B cell (primary cell): ENCODE data around the gene C19orf12. TPM values are rescaled to one million over a fixed set of nuclear protein-coding genes. Genes with fewer than 3 reads are reported as not detected.
A peak's percentile ranks its signal among the peaks of the same experiment; 100 is the strongest.

Experiments used
- ATAC-seq: fragments of 200-7000 bp; cut with Tn5 transposase; one replicate; pipeline ENCODE4 v1.10.0; 2021; ENCODE audit warnings: low read depth, mild to moderate bottlenecking, moderate number of reproducible peaks, moderate library complexity
- CTCF ChIA-PET: fragments of 350-600 bp; sonication (Branson Sonifier 250); formaldehyde crosslinking; loops from one replicate; lab custom pipeline; 2021; ENCODE audit warnings: antibody characterized with exemption, inconsistent platforms; lab: Charles Lee
- POLR2A ChIA-PET: fragments of 350-600 bp; sonication (Branson Sonifier 250); formaldehyde crosslinking; loops from one replicate; lab custom pipeline; 2021; ENCODE audit warnings: antibody characterized with exemption; lab: Charles Lee
- DNase-seq: peaks from one replicate; pipeline ENCODE4 v3.0.0; 2013
- H2AFZ ChIP-seq: 2 replicates; pipeline ENCODE4 v1.6.1; 2012; ENCODE audit warnings: mild to moderate bottlenecking, low read depth, low read length; ENCODE audit not compliant: insufficient read depth, poor library complexity, severe bottlenecking
- H3K27ac ChIP-seq, 2 donors: 1 replicate in 1 of 2; 2 replicates in 1 of 2; pipeline ENCODE4 v1.5.1; 2012 to 2013; ENCODE audit warnings: low read length in 2 of 2, mild to moderate bottlenecking in 2 of 2, moderate library complexity in 1 of 2
- H3K27me3 ChIP-seq, 4 experiments: fragments of 200-600 bp in 1 of 4; sonication (generic) in 1 of 4; replicated peaks in 1 of 4; 1 replicate in 2 of 4; 2 replicates in 2 of 4; pipeline versions ENCODE4 v1.6.1 to v1.7.0; 2013 to 2016; ENCODE audit warnings: low read length in 3 of 4, mild to moderate bottlenecking in 2 of 4, mixed read lengths in 1 of 4, moderate library complexity in 1 of 4; ENCODE audit not compliant: insufficient read depth in 4 of 4, control insufficient read depth in 3 of 4; ENCODE audit errors: control extremely low read depth in 1 of 4
- H3K36me3 ChIP-seq, 2 experiments: replicated peaks in 1 of 2; 1 replicate in 1 of 2; 2 replicates in 1 of 2; pipeline versions ENCODE4 v1.6.1 to v1.7.1; 2013; ENCODE audit warnings: low read length in 1 of 2; ENCODE audit not compliant: insufficient read depth in 2 of 2, control insufficient read depth in 1 of 2; ENCODE audit errors: control extremely low read depth in 1 of 2, extremely low read depth in 1 of 2
- H3K4me1 ChIP-seq, 2 donors: fragments of 200-600 bp in 1 of 2; sonication (generic) in 1 of 2; 1 replicate in 1 of 2; 2 replicates in 1 of 2; pipeline versions ENCODE4 v1.5.1 to v1.6.1; 2013 to 2017; ENCODE audit warnings: low read length in 2 of 2; ENCODE audit not compliant: control insufficient read depth in 2 of 2, insufficient read depth in 2 of 2
- H3K4me2 ChIP-seq: replicated peaks from 2 replicates; pipeline ENCODE3; 2012; ENCODE audit warnings: mild to moderate bottlenecking, low read depth, low read length; ENCODE audit not compliant: poor library complexity, severe bottlenecking
- H3K4me3 ChIP-seq, 5 experiments: fragments of 200-600 bp in 1 of 5; sonication (generic) in 1 of 5; 1 replicate in 3 of 5; 2 replicates in 2 of 5; pipeline versions ENCODE4 v1.5.1 to v1.7.0; 2011 to 2016; ENCODE audit warnings: low read length in 4 of 5, mild to moderate bottlenecking in 4 of 5, low read depth in 2 of 5, control low read depth in 1 of 5, moderate library complexity in 1 of 5; ENCODE audit not compliant: insufficient read depth in 1 of 5; ENCODE audit errors: control extremely low read depth in 1 of 5, extremely low read depth in 1 of 5
- H3K79me2 ChIP-seq: fragments of 200-600 bp; sonication (generic); one replicate; pipeline ENCODE4 v1.6.0; 2016; ENCODE audit warnings: low read length; ENCODE audit not compliant: control insufficient read depth, insufficient read depth
- H3K9ac ChIP-seq: fragments of 200-600 bp; sonication (generic); 2 replicates; pipeline ENCODE4 v1.6.1; 2017; ENCODE audit warnings: mild to moderate bottlenecking, low read length, moderate library complexity
- H3K9me3 ChIP-seq, 3 donors: one replicate each; pipeline versions ENCODE4 v1.6.1 to v1.7.1; 2013; ENCODE audit warnings: low read length in 2 of 3; ENCODE audit not compliant: control insufficient read depth in 2 of 3, insufficient read depth in 1 of 3; ENCODE audit errors: control extremely low read depth in 1 of 3
- H4K20me1 ChIP-seq: 2 replicates; pipeline ENCODE4 v1.6.0; 2012; ENCODE audit warnings: mild to moderate bottlenecking, low read length; ENCODE audit not compliant: insufficient read depth, control insufficient read depth, poor library complexity, severe bottlenecking
- H3K27ac Mint-ChIP-seq: one replicate; pipeline ENCODE4 v1.8.0; 2021; ENCODE audit warnings: mixed read lengths
- H3K27me3 Mint-ChIP-seq: one replicate; pipeline ENCODE4 v1.8.0; 2021; ENCODE audit warnings: mixed read lengths
- H3K4me1 Mint-ChIP-seq: one replicate; pipeline ENCODE4 v1.8.0; 2021; ENCODE audit warnings: mixed read lengths
- H3K4me3 Mint-ChIP-seq: one replicate; pipeline ENCODE4 v1.8.0; 2021; ENCODE audit warnings: mixed read lengths
- H3K9me3 Mint-ChIP-seq: one replicate; pipeline ENCODE4 v1.8.0; 2022; ENCODE audit warnings: mixed read lengths; ENCODE audit not compliant: insufficient read depth
- EZH2 ChIP-seq: IDR thresholded peaks from 2 replicates; pipeline ENCODE4 v1.6.1; 2012; ENCODE audit warnings: borderline replicate concordance, low read depth, mild to moderate bottlenecking, moderate library complexity, low read length; ENCODE audit not compliant: insufficient read depth, poor library complexity, severe bottlenecking
- WGBS: methylation state at CpG from one replicate; pipeline ENCODE4 v1.1.5; 2013; ENCODE audit warnings: missing lambda C conversion rate; ENCODE audit not compliant: insufficient coverage; 5-methylcytosine and 5-hydroxymethylcytosine counted together
- intact Hi-C: fragments of 100-400 bp; cut with micrococcal nuclease; formaldehyde crosslinking; loops from one replicate; pipeline ENCODE4 v1.10.0; 2022
- polyA plus RNA-seq: library from polyadenylated mRNA; depleted of rRNA; stranded (reverse); fragments of >200 nt; gene quantifications from 2 replicates; pipeline ENCODE4 v1.2.3, GENCODE V29; 2012
- total RNA-seq, 2 donors: library from RNA; stranded (reverse); fragments of 120-200 nt in 1 of 2; gene quantifications; 1 replicate in 1 of 2; 2 replicates in 1 of 2; pipeline versions ENCODE4 v1.2.3 to v1.2.4, GENCODE V29; 2013 to 2022
- TF ChIP-seq, protein P1 (sequence below): fragments of 200-600 bp; IDR thresholded peaks from one replicate; pipeline ENCODE4 v1.8.0; 2022; ENCODE audit warnings: antibody characterized with exemption, mild to moderate bottlenecking

C19orf12 gene
- total and polyA plus RNA-seq, 2 donors (not counting 1 experiment from before 2014, with no cell fraction given): 12.6 to 29.4 TPM

DNA sequence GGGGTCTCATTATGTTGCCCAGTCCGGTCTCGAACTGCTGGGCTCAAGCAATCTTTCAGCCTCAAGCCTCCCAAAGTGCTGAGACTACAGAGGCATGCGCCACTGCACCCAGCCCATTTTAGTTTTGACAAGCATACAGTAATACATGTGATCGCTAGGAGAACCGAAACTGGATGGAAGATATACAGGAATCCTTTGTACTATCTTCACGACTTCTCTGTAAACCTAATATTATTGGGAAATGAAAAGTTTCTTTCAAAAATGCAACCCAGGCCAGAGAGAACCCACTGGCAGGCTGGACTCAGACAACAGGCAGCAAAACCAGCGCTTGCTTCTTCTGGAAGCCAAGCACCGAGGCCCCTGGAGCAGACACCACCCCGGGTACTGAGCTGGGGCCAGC lies 9.4 kb downstream of the C19orf12 start:
- Histone ChIP-seq H3K27ac (no peak overlapping the region), H3K4me1 (peaks cover 6 to 12% of the 10 kb centered on the region in 2 donors), H3K9ac (no peak overlapping the region), H4K20me1 (peaks cover 8% of the 10 kb centered on the region), H3K9me3 (no peaks in the 10 kb centered on the region), H3K79me2 (peaks cover 20% of the 10 kb centered on the region), H2AFZ (no peak overlapping the region), H3K4me3 (no peak overlapping the region), H3K4me2 (no peak overlapping the region), H3K36me3 (peaks cover 0 to 40% of the 10 kb centered on the region in 2 experiments), H3K27me3 (no peaks in the 10 kb centered on the region)
- Mint-ChIP-seq H3K9me3 (no peaks in the 10 kb centered on the region), H3K27me3 (no peaks in the 10 kb centered on the region), H3K4me3 (no peak overlapping the region), H3K27ac (peak overlapping the region; percentile 32), H3K4me1 (peaks cover 24% of the 10 kb centered on the region)
- POLR2A ChIA-PET: no interaction called here
- CTCF ChIA-PET: interaction anchor here (1.3 to 2.4 kb wide), 3 partner anchors 10 to 33 kb away, joined by 5 to 13 read pairs (median 7); partner anchors contain the start of gene C19orf12
- ATAC-seq (no peak), DNase-seq (no peak)
- intact Hi-C loops: no loop called here
- 100% methylated on average over 6 of the region's 9 CpGs for WGBS
- TF ChIP-seq, protein P1, sequence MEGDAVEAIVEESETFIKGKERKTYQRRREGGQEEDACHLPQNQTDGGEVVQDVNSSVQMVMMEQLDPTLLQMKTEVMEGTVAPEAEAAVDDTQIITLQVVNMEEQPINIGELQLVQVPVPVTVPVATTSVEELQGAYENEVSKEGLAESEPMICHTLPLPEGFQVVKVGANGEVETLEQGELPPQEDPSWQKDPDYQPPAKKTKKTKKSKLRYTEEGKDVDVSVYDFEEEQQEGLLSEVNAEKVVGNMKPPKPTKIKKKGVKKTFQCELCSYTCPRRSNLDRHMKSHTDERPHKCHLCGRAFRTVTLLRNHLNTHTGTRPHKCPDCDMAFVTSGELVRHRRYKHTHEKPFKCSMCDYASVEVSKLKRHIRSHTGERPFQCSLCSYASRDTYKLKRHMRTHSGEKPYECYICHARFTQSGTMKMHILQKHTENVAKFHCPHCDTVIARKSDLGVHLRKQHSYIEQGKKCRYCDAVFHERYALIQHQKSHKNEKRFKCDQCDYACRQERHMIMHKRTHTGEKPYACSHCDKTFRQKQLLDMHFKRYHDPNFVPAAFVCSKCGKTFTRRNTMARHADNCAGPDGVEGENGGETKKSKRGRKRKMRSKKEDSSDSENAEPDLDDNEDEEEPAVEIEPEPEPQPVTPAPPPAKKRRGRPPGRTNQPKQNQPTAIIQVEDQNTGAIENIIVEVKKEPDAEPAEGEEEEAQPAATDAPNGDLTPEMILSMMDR: no peak
- TF ChIP-seq EZH2: no peak

- 90% methylated on average over 7 of the region's 14 CpGs for WGBS
- Histone ChIP-seq H3K9ac (no peak overlapping the region), H2AFZ (no peak overlapping the region), H3K4me3 (no peak overlapping the region), H3K27me3 (no peaks in the 10 kb centered on the region), H3K4me1 (peaks cover 2 to 4% of the 10 kb centered on the region in 2 donors), H4K20me1 (peaks cover under 1% of the 10 kb centered on the region), H3K9me3 (no peaks in the 10 kb centered on the region), H3K4me2 (no peak overlapping the region), H3K36me3 (peaks cover 0 to 40% of the 10 kb centered on the region in 2 experiments), H3K27ac (no peak overlapping the region), H3K79me2 (peaks cover 11% of the 10 kb centered on the region)
- no peaks in the 10 kb centered on the region for H3K9me3 Mint-ChIP-seq
- no peaks in the 10 kb centered on the region for H3K27me3 Mint-ChIP-seq
- intact Hi-C loops: no loop called here
- TF ChIP-seq EZH2: no peak
- TF ChIP-seq, protein P1: no peak
- peak overlapping the region; percentile 45 for H3K4me3 Mint-ChIP-seq
- CTCF ChIA-PET: interaction anchor here (0.7 to 2.2 kb wide), 4 partner anchors 11 to 95 kb away, joined by 3 to 7 read pairs (median 5); no protein-coding TSS in a partner anchor
- peaks cover 16% of the 10 kb centered on the region for H3K4me1 Mint-ChIP-seq
- POLR2A ChIA-PET: no interaction called here
- ATAC-seq: peak; percentile 36
- DNase-seq: no peak
- peak overlapping the region; percentile 81 for H3K27ac Mint-ChIP-seq
Measured at GRCh38 chr19:29704562-29705558, 10.2 kb downstream of the C19orf12 start.
